CD1c-positive myeloid dendritic cell (primary cell): ENCODE results near the gene PRND.
"Not testable (repeated sequence)": the region's sequence is repeated elsewhere in the genome, so short reads cannot be mapped to it uniquely, and the experiment has no call there.

Source experiments
- DNase-seq: peaks from one replicate; pipeline ENCODE4 v3.0.0-alpha.2; 2016; ENCODE audit errors: extremely low spot score

Gene PRND, protein sequence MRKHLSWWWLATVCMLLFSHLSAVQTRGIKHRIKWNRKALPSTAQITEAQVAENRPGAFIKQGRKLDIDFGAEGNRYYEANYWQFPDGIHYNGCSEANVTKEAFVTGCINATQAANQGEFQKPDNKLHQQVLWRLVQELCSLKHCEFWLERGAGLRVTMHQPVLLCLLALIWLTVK

DNA sequence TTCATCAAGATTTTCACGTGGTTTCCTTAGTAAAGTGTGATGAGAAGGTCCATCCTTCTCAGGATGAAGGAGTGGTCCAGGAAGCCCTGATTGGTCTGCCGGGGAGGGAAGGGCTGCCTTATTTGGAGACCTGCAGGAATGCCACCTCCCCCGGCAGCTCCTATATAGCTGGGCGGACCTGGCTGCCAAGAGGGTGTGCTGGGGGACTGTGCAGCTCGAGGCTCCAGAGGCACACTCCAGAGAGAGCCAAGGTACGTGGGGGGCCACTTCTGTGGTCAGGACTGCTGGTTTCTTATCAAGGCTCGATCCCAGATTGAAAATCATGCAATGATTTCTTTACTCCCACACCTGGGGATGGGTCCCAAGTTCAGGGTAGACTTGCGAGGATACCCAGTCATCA, at the start of gene PRND:
PRND (plus strand) TSS at position 191 of the 400 bp plus-strand sequence. CDS start 2,643 bp downstream, outside the sequence.
- DNase-seq: no peak

DNA sequence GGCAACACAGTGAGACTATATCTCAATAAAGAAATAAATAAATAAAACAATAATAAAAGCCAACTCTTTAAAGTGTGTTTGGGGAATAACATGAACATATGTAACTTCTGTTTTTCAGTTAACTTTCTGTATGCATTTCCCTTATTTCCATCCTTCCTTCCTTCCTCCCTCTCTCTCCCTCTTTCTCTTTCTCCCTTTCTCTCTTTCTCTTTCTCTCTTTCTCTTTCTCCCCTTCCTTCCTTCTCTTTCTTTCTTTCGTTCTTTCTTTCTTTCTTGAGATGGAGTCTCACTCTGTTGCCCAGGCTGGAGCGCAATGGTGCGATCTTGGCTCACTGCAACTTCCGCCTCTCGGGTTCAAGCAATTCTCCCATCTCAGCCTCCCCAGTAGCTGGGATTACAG, 48.8 kb upstream of the PRND start:
- no peak for DNase-seq

DNA sequence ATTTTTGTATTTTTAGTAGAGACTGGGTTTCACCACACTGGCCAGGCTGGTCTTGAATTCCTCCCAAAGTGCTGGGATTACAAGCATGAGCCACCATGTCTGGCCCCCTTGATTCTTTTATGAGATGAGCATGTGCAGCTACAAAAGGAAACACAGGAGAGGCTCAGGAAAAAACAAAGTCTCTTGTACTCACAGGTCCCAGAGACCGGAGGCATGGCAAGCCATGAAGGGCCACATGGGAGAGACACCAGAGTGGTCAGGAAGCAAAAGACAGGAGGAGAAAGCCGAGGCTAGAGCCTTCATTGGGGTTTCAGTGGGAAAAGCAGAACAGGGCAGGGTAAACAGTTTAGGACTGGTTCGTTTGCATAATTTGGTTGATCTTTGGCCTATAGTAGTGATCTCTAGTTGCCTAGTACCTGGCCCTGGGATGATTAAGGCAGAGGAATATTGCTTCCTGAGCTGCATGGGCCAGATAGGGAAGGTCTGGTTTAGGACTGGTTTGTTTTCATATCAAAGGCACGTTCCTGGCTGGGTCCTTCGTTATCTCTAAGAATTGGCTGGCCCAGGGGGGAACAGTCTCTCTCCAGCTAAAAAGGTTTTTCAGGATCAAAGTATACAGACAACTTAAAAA, 48.2 kb upstream of the PRND start:
- DNase-seq: no peak

DNA sequence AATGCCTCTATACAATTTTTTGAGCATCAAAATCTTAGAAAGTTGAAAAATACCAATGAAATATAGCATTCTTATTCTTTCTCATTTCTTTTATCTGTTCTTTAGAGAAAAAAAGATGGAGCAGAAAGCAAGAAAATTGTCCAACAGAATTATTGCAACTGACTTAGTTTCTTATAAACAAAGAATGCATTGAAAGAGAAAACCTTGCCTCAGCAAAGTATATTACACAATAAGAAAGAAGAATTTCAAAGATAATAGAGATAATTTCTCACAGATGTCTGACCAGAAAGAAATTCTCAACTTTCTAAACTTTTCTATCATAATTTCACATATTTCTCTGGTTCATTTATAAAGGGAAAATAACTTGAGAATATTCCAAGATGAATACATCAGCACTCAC, 47.0 kb upstream of the PRND start:
- DNase-seq: no peak

DNA sequence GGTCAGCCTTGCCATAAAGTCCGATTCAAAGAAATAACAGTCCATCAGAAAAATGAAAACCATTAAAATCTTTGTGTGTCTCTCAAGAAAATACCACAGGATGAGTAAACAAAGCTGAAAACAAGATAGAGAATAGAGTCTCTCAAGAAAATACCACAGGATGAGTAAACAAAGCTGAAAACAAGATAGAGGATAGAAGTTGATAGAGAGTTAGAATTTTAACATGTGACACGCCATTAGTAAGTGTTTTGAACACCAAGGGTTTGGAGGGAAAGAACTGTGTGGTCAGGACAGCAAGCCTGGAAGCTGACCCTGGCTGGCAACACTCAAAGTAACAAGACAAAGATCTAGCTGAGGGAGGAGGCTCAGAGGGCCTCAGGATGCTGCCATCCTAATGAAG, 43.9 kb upstream of the PRND start:
- DNase-seq: no peak

DNA sequence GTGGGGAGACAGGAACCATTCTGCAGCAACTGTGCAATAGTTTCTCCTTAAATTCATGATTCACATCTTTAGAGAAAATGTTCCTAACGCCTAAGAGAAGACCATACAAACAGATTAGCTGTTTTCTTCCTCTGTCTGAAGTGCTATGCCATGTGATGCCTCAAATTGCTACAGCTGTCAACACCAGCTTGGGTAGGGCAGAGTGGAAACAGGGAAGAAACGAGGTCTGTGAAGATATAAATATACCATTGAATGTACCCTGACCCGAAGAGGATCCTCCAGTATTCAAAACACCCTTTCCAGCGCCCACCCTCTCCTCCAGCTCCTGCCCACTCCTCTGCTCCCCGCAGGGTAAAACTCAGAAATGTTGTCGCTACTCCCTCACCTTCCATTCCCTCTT, 40.3 kb upstream of the PRND start:
- DNase-seq: peak; percentile 30

DNA sequence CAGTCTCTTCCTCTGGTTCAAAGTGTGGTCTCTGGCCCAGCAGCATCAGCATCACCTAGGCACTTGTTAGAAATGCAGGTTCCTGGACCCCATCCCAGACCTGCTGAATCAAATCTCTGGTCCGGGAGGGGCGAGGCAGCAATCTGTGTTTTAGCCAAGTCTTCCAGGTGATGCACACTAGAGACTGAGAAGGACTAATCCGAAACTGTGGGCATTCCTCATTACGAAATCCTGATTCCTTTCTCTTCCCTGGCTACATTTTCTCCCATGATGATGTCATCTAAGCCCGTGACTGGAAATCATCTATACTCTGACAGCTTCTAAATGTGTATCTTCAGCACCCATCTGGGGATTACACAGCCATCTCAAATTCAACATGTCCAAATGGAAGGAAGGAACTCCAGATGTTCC, 39.7 kb upstream of the PRND start:
- no peak for DNase-seq

DNA sequence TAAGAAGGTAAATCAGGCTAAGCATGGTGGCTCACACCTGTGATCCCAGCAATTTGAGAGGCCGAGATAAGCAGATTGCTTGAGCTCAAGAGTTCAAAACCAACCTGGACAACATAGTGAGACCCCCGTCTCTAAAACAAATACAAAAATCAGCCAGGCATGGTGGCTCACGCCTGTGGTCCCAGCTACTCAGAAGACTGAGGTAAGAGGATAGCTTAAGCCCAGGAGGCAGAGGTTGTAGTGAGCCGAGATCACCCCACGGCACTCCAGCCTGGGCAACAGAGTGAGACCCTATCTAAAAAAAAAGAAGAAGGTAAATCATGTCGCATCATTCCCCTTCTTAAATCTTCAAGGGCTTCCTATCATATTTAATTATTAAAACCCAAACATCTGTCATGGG, 39.0 kb upstream of the PRND start:
- DNase-seq: no peak

DNA sequence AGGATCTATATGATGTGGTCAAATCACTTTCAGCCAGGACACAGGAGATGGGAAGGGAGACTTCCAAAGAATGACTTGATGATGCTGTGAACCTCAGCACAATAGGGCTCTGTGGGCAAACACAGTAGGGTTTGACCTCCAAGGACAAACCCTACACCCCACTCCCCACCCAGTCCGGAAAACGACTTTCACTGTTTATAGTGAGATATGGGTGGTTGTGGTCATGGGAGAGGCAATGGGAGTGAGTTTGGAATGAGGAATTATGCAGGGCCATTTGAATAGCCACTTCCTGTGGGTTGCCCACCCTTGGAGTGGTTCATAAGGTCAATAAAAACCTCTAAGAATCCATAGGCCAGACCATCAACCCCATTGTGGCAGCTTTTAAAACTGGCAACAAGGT, 38.4 kb upstream of the PRND start:
- DNase-seq: no peak

DNA sequence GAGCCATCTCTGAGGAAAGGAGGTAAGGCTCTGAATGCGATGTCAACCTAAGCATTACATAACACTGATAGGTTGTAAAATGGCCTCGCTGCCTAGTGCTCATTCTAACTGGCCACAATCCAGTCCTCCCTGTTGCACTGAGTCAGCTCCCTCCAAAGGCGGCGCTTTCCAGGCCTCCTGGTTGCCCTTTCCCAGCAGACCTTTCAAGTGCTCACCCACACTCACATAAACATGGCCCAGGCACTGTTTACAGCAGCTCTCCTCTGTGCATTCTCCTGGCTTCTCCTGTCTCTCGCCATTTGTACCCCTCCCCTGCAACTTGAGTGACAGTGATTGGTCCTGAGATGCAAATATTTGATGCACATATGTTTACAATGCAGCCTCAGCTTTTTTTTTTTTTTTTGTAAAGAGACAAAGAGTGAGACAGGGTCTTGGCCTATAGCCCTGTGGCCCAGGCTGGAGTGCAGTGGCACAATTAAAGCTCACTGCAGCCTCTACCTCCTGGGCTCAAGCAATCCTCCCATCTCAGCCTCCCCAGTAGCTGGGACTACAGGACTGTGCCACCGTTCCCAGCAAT, 36.8 kb upstream of the PRND start:
- DNase-seq: no peak

DNA sequence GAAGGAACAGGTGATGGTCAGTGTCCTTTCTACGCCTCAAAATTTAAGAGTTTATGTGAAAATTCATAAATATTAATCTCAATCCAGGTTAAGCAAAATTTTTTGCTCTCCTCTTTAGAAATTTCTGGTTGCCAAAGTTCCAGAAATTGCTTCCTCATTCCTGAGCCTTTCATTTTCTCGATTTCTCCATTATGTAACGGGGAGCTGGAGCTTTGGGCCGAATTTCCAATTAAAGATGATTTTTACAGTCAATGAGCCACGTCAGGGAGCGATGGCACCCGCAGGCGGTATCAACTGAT, 35.8 kb upstream of the PRND start:
- no peak for DNase-seq

DNA sequence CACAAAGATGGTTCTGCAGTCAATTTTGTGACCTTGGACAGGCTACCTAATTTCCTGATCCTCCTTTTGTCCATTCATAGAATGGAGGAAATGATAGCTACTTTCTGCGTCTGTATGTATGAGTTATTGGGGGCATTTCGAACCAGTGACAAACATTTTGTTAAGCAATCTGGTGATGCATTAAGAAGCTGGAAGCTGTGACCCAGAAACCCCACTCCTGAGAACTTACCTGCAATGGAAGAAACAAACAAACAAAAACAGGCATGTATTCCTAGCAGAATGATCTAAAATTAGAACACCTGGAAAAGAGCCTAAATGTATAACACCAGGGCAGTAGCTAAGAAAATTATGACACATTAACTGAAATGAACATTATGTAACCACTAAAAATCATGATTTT, 33.4 kb upstream of the PRND start:
- DNase-seq: no peak

DNA sequence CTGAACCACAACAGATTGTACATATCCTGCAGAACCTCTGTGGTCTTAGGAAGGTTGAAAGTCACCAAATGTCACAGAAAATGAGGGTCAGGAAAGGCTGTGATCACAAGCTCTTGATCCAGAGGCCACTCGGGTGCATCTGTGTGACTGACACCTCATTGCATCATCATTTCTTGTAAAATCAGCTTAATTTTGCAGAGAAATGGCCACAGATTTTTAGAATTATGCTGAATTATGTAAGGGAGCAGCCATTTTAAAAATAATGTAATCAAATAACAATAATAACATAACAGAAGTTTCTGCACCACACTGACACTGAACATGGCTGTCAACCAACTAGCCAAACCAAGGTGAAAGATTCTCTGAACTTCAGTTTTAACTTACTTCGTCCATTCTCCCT, 32.5 kb upstream of the PRND start:
- no peak for DNase-seq

DNA sequence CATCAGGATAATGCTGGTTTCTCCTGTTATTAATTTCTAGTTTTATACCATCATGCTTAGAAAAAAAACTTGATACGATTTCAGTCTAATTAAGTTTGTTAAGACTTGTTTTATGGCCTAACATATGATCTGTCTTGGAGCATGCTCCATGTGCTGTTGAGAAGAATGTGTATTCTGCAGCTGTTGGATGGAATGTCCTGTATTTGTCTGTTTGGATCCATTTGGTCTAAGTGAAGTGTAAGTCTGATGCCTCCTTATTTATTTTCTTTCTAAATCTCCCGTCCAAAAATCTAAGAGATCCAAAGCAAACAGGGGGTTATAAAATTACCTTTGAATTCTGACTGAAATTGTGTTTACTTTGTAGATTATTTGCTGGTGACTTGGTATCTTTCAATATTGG, 30.0 kb upstream of the PRND start:
- DNase-seq: no peak

DNA sequence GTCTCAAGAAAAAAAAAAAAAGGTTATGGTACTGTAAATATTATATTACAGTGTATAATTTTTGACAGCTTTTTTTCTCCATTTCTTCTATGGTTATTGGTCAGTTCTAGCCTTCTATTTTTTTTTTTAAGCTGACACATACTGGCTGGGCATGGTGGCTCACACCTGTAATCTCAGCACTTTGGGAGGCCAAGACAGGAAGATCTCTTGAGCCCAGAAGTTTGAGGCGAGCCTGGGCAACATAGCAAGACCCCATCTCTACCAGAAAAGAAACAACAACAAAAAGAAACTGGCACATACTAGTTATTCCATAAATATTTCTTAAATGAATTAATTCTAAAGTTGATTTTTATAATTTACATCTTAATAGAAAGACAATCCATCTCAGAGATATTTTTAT, 27.6 kb upstream of the PRND start:
- DNase-seq: no peak

DNA sequence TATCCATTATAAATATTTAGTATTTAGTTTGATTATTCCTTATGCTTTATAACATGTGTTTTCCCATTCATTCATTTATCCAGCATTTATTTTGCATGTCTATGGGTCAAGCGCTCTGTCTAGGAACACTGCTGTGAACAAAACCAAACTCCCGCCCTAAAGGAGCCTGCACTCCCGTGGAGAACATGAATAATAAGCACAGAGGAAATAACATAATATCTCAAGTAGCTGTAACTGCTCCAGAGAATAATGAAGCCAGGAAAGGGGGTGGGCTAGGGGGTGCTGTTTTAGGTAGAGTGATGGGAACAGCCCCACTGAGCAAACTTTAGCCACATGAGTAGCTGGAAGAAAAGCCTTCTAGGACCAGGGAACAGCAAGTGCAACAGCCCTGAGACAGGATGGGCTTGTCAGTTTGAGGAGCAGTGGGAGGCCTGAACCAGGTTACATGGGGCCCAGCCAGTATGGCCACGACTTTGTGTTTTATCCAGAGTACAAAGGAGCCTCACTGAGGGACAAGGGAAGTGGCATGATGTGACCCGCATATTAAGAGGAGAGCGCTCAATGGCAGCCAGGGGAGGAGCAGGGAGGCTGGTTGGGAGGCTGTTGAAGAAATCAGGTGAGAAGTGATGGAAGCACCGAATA, 24.4 kb upstream of the PRND start:
- no peak for DNase-seq

DNA sequence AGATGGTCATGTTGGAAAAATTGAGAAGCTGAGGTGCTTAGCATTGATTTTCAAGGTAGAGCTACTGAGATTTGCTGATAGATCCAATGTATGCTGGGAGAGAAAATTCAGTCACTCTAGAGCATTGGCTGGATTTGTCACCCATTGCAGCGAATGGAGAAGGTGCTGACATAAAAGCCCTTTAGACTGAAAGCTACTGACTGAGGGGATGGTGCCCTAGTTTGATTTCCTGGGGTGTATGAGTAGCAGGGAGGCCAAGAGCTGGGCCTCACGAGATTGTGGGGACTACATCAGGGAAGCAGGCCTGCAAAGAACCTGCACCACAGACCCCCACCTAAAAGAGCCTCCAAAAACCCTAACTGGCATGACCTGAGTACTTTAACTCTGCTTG, 23.9 kb upstream of the PRND start:
- no peak for DNase-seq

DNA sequence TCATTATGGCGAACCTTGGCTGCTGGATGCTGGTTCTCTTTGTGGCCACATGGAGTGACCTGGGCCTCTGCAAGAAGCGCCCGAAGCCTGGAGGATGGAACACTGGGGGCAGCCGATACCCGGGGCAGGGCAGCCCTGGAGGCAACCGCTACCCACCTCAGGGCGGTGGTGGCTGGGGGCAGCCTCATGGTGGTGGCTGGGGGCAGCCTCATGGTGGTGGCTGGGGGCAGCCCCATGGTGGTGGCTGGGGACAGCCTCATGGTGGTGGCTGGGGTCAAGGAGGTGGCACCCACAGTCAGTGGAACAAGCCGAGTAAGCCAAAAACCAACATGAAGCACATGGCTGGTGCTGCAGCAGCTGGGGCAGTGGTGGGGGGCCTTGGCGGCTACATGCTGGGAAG, 22.5 kb upstream of the PRND start:
- no peak for DNase-seq

DNA sequence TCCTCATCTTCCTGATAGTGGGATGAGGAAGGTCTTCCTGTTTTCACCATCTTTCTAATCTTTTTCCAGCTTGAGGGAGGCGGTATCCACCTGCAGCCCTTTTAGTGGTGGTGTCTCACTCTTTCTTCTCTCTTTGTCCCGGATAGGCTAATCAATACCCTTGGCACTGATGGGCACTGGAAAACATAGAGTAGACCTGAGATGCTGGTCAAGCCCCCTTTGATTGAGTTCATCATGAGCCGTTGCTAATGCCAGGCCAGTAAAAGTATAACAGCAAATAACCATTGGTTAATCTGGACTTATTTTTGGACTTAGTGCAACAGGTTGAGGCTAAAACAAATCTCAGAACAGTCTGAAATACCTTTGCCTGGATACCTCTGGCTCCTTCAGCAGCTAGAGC, 21.8 kb upstream of the PRND start:
- DNase-seq: no peak

DNA sequence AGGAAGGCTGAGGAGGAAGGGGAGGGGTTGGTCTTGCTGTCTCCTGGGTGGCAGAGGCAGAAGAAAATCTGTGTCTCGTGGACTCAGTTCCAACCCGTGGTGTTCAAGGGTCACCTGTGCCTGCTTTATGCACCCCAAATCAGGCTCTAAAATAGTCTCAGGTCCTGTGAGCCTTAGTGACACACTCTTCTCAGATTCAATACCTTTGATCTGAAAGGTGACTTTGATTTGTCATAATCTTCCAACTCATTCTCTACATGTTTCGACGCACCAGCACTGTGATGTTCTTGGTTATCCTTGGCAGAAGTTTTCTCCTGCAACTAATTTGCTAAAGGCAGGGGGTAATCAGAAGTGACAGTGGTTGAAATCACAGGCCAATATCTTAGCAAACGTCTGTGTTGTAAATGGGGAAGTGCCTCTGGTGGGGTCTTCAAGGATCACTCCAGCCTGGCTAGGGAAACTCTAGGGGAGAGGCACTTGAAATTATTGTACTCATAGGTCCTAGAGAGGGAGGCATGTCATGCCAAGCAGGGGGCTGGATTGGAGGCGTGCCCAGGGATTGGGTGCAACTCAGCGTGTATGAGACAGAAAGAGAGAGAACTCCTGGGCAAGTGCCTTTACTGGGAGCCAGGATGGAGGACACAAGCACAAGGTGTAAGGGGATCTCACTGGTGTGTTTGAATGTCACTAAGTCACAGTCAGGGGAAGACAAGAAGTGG, 19.0 kb upstream of the PRND start:
- DNase-seq: no peak

DNA sequence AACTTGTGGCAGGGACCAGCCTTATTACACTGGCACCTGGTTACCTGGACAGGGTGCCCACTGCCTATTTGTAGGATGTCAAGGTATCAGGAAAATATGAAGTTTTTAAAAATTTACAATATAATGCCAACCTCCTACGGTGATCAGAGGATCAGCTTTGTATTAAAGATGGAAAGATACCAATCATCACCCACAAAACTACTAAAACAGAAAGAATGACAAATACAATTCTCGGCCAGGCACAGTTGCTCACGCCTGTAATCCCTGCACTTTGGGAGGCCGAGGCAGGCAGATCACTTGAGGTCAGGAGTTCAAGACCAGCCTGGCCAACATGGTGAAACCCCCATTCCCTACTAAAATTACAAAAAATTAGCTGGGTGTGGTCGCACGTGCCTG, 18.4 kb upstream of the PRND start:
- DNase-seq: no peak

DNA sequence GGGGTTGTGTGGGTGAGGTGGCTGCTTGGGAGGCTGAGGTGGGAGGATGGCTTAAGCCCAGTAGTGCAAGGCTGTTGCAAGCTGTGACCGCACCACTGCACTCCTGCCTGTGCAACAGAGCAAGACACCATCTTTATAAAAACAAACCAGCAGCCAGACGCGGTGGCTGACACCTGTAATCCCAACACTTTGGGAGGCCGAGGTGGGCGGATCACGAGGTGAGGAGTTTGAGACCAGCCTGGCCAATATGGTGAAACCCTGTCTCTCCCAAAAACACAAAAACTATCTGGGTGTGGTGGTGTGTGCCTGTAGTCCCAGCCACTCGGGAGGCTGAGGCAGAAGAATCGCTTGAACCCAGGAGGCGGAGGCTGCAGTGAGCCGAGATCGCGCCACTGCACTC, 14.8 kb upstream of the PRND start:
- not testable (repeated sequence) for DNase-seq

DNA sequence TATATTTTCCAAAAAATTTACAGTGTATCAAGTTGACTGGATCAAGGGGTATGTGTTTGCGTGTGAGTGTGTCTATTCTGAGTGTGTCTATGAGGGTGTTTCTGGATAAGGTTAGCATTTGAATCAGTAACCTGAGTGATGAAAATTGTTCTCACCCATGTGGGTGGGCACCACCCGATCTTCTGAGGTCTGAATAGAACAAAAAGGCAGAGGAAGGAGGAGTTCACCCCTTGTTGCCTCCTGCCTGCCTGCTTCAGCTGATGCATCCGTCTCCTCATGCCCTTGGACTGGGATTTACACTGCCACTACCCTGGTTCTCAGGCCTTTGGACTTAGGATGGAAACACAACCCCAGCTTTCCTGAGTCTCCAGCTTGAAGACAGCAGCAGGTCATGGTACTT, 13.7 kb upstream of the PRND start:
- no peak for DNase-seq
